H9 (cell line): Measurements from ENCODE around the gene TEX22. TPM values are rescaled to one million over a fixed set of nuclear protein-coding genes. Genes with fewer than 3 reads are reported as not detected.

Experiments used
- DNase-seq: peaks from one replicate; pipeline ENCODE4 v3.0.0-alpha.2; 2017
- H2AFZ ChIP-seq: one replicate; pipeline ENCODE4 v1.6.1; 2013; ENCODE audit warnings: mild to moderate bottlenecking, low read length, control low read depth, moderate library complexity
- H2AK5ac ChIP-seq: 2 replicates; pipeline ENCODE4 v1.6.1; 2013; ENCODE audit warnings: low read length, control low read depth, mixed read lengths; ENCODE audit not compliant: insufficient read length
- H2BK120ac ChIP-seq: one replicate; pipeline ENCODE4 v1.6.1; 2013; ENCODE audit warnings: low read depth, mild to moderate bottlenecking, low read length, control low read depth, inconsistent platforms; ENCODE audit not compliant: poor library complexity, severe bottlenecking
- H2BK12ac ChIP-seq: 2 replicates; pipeline ENCODE4 v1.6.1; 2013; ENCODE audit warnings: low read length, control low read depth, mixed read lengths, low read depth; ENCODE audit not compliant: insufficient read length
- H2BK15ac ChIP-seq: 2 replicates; pipeline ENCODE4 v1.6.1; 2013; ENCODE audit warnings: low read depth, low read length, control low read depth
- H2BK20ac ChIP-seq: one replicate; pipeline ENCODE4 v1.6.1; 2013; ENCODE audit warnings: low read depth, mild to moderate bottlenecking, low read length, control low read depth, inconsistent platforms; ENCODE audit not compliant: poor library complexity, severe bottlenecking
- H2BK5ac ChIP-seq: 2 replicates; pipeline ENCODE4 v1.6.1; 2013; ENCODE audit warnings: low read length, control low read depth, mixed read lengths; ENCODE audit not compliant: insufficient read length
- H3K14ac ChIP-seq: 2 replicates; pipeline ENCODE4 v1.6.1; 2013; ENCODE audit warnings: low read length, control low read depth; ENCODE audit not compliant: insufficient read depth
- H3K18ac ChIP-seq: 2 replicates; pipeline ENCODE4 v1.6.1; 2013; ENCODE audit warnings: low read depth, mild to moderate bottlenecking, mixed read lengths, low read length, control low read depth; ENCODE audit not compliant: insufficient read length
- H3K23ac ChIP-seq: 2 replicates; pipeline ENCODE4 v1.6.1; 2013; ENCODE audit warnings: low read length, control low read depth, mixed read lengths, low read depth; ENCODE audit not compliant: insufficient read length
- H3K23me2 ChIP-seq: 2 replicates; pipeline ENCODE4 v1.6.1; 2013; ENCODE audit warnings: low read depth, mild to moderate bottlenecking, mixed read lengths, low read length, control low read depth; ENCODE audit not compliant: insufficient read length, poor library complexity, severe bottlenecking
- H3K27ac ChIP-seq: 2 replicates; pipeline ENCODE4 v1.5.1; 2013; ENCODE audit warnings: low read length, control low read depth, mixed read lengths, low read depth; ENCODE audit not compliant: insufficient read length
- H3K27me3 ChIP-seq: 2 replicates; pipeline ENCODE4 v1.6.1; 2013; ENCODE audit warnings: low read length, control low read depth, inconsistent platforms; ENCODE audit not compliant: insufficient read depth
- H3K4ac ChIP-seq: 2 replicates; pipeline ENCODE4 v1.6.1; 2013; ENCODE audit warnings: low read depth, mild to moderate bottlenecking, control low read depth, inconsistent platforms, low read length, moderate library complexity
- H3K4me1 ChIP-seq: 2 replicates; pipeline ENCODE4 v1.6.1; 2013; ENCODE audit warnings: low read length, control low read depth, inconsistent platforms; ENCODE audit not compliant: insufficient read depth
- H3K4me2 ChIP-seq: 2 replicates; pipeline ENCODE4 v1.6.1; 2013; ENCODE audit warnings: low read length, control low read depth, mixed read lengths; ENCODE audit not compliant: insufficient read length, insufficient read depth
- H3K56ac ChIP-seq: 2 replicates; pipeline ENCODE4 v1.6.1; 2013; ENCODE audit warnings: low read depth, mild to moderate bottlenecking, mixed read lengths, low read length, control low read depth; ENCODE audit not compliant: insufficient read length
- H3K79me1 ChIP-seq: 2 replicates; pipeline ENCODE4 v1.6.1; 2013; ENCODE audit warnings: low read depth, mild to moderate bottlenecking, moderate library complexity, low read length, control low read depth, inconsistent platforms; ENCODE audit not compliant: insufficient read depth, poor library complexity, severe bottlenecking
- H3K79me2 ChIP-seq: 2 replicates; pipeline ENCODE4 v1.6.1; 2013; ENCODE audit warnings: low read length, control low read depth, inconsistent platforms; ENCODE audit not compliant: insufficient read depth
- H3K9ac ChIP-seq: 2 replicates; pipeline ENCODE4 v1.6.1; 2013; ENCODE audit warnings: low read length, control low read depth, mixed read lengths; ENCODE audit not compliant: insufficient read length; ENCODE audit errors: extremely low read depth
- H3K9me3 ChIP-seq: one replicate; pipeline ENCODE4 v1.6.1; 2013; ENCODE audit warnings: low read depth, low read length, inconsistent platforms; ENCODE audit not compliant: control insufficient read depth
- H3T11ph ChIP-seq: one replicate; pipeline ENCODE4 v1.6.1; 2013; ENCODE audit warnings: mild to moderate bottlenecking, low read length, control low read depth, inconsistent platforms
- H4K20me1 ChIP-seq: one replicate; pipeline ENCODE4 v1.6.1; 2013; ENCODE audit not compliant: control insufficient read depth, insufficient read length, insufficient read depth
- H4K5ac ChIP-seq: 2 replicates; pipeline ENCODE4 v1.6.1; 2013; ENCODE audit warnings: low read depth, mild to moderate bottlenecking, mixed read lengths, low read length, control low read depth; ENCODE audit not compliant: insufficient read length
- H4K8ac ChIP-seq: replicated peaks from 2 replicates; pipeline ENCODE4 v1.6.1; 2013; ENCODE audit warnings: low read length, control low read depth, mixed read lengths, low read depth; ENCODE audit not compliant: insufficient read length
- H4K91ac ChIP-seq: 2 replicates; pipeline ENCODE4 v1.6.1; 2013; ENCODE audit warnings: low read depth, mild to moderate bottlenecking, moderate library complexity, mixed read lengths, low read length, control low read depth; ENCODE audit not compliant: insufficient read length
- H3K27ac Mint-ChIP-seq, 3 experiments: 2 replicates in 2 of 3; 3 replicates in 1 of 3; pipeline ENCODE4 v1.8.0; 2020 to 2021; ENCODE audit warnings: mixed read lengths in 3 of 3, mild to moderate bottlenecking in 1 of 3, moderate library complexity in 1 of 3
- H3K27me3 Mint-ChIP-seq: 2 replicates; pipeline ENCODE4 v1.8.0; 2021; ENCODE audit warnings: low read depth, mild to moderate bottlenecking, moderate library complexity, mixed read lengths
- H3K36me3 Mint-ChIP-seq, 3 experiments: 2 replicates in 2 of 3; 3 replicates in 1 of 3; pipeline ENCODE4 v1.8.0; 2020 to 2021; ENCODE audit warnings: low read depth in 3 of 3, mixed read lengths in 3 of 3; ENCODE audit not compliant: insufficient read depth in 1 of 3
- H3K4me1 Mint-ChIP-seq, 2 experiments: 2 replicates each; pipeline ENCODE4 v1.8.0; 2020; ENCODE audit warnings: mixed read lengths in 2 of 2
- H3K4me3 Mint-ChIP-seq, 2 experiments: 2 replicates in 1 of 2; 3 replicates in 1 of 2; pipeline ENCODE4 v1.8.0; 2020 to 2021; ENCODE audit warnings: mild to moderate bottlenecking in 2 of 2, mixed read lengths in 2 of 2, moderate library complexity in 1 of 2
- H3K9me3 Mint-ChIP-seq, 2 experiments: 2 replicates in 1 of 2; 3 replicates in 1 of 2; pipeline ENCODE4 v1.8.0; 2020; ENCODE audit warnings: mild to moderate bottlenecking in 2 of 2, mixed read lengths in 2 of 2, moderate library complexity in 1 of 2
- WGBS: extraction: QIAGEN DNeasy Blood & Tissue Kit; methylation state at CpG from one replicate; pipeline ENCODE4 v1.1.7; 2013; ENCODE audit warnings: missing lambda C conversion rate, low lambda C conversion rate, mixed read lengths; ENCODE audit not compliant: insufficient read length; ENCODE audit errors: extremely low coverage; 5-methylcytosine and 5-hydroxymethylcytosine counted together
- total RNA-seq: library from RNA; stranded (reverse); gene quantifications from 2 replicates; pipeline ENCODE4 v1.2.1, GENCODE V29; 2021
- TF ChIP-seq, protein P1 (sequence below): fragments of 200-600 bp; sonication (generic); conservative IDR thresholded peaks from 3 replicates; pipeline ENCODE4 v1.8.0; 2021; ENCODE audit warnings: antibody characterized with exemption, mild to moderate bottlenecking

The TEX22 gene
- total RNA-seq, 1 experiment from 2014 or later = 0.83 TPM

DNA sequence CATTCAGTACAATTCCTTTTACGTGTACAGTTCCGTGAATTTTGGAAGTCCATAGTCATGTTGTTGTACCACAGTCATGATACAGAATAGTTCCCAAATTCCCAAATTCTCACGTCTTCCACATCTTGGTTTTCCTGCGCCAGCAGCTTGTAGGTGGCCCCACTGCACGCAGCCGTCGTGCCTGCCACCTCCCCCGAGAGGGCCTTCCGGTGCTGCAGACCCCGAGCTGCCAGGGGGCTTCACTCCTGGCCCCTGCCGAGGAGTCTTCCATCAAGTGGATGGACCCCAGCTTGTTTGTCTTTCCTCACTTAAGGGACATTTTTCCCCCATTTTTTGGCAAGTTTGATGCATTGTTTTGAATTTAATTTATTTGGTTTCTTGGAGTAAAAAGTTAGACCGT, 38.1 kb downstream of the TEX22 start:
- Histone ChIP-seq H3T11ph (no peak overlapping the region), H3K4me2 (no peak overlapping the region), H3K27ac (no peak overlapping the region), H4K8ac (no peak overlapping the region), H2BK12ac (no peak overlapping the region), H2BK20ac (no peak overlapping the region), H2AFZ (no peak overlapping the region), H4K20me1 (no peaks in the 10 kb centered on the region), H3K79me1 (peaks cover 6% of the 10 kb centered on the region), H3K14ac (no peak overlapping the region), H3K27me3 (no peaks in the 10 kb centered on the region), H3K18ac (no peak overlapping the region), H3K9me3 (no peaks in the 10 kb centered on the region), H2BK5ac (no peak overlapping the region), H4K91ac (no peak overlapping the region), H3K23me2 (no peaks in the 10 kb centered on the region), H3K56ac (no peak overlapping the region), H2BK15ac (no peak overlapping the region), H4K5ac (no peak overlapping the region), H3K23ac (no peak overlapping the region), H2AK5ac (no peak overlapping the region), H3K4me1 (no peaks in the 10 kb centered on the region), H3K9ac (no peak overlapping the region), H3K4ac (no peak overlapping the region), H3K79me2 (peaks cover 21% of the 10 kb centered on the region; the same call in 1 of the 2 replicates), H2BK120ac (no peak overlapping the region)
- Mint-ChIP-seq H3K27ac (peak overlapping the region in 1 of 3 experiments; percentile 88; a peak in 1 of 7 replicates), H3K27me3 (no peaks in the 10 kb centered on the region; the same call in 1 of the 2 replicates), H3K4me1 (peaks cover 11 to 14% of the 10 kb centered on the region in 2 experiments), H3K4me3 (no peak overlapping the region), H3K36me3 (peaks cover 0 to 17% (median 12%) of the 10 kb centered on the region in 3 experiments; a peak in 6 of 7 replicates), H3K9me3 (no peaks in the 10 kb centered on the region)
- DNase-seq = no peak
- WGBS = no CpG with 5 or more reads among the region's 12 CpGs
- TF ChIP-seq, protein P1, sequence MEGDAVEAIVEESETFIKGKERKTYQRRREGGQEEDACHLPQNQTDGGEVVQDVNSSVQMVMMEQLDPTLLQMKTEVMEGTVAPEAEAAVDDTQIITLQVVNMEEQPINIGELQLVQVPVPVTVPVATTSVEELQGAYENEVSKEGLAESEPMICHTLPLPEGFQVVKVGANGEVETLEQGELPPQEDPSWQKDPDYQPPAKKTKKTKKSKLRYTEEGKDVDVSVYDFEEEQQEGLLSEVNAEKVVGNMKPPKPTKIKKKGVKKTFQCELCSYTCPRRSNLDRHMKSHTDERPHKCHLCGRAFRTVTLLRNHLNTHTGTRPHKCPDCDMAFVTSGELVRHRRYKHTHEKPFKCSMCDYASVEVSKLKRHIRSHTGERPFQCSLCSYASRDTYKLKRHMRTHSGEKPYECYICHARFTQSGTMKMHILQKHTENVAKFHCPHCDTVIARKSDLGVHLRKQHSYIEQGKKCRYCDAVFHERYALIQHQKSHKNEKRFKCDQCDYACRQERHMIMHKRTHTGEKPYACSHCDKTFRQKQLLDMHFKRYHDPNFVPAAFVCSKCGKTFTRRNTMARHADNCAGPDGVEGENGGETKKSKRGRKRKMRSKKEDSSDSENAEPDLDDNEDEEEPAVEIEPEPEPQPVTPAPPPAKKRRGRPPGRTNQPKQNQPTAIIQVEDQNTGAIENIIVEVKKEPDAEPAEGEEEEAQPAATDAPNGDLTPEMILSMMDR = no peak
